Neuronal stem cell (in vitro differentiated cells): ENCODE results near the gene CUBN.

Source experiments
- DNase-seq: peaks from one replicate; pipeline ENCODE4 v3.0.0-alpha.2; 2013; ENCODE audit warnings: low spot score
- H2AFZ ChIP-seq: one replicate; pipeline ENCODE4 v1.6.1; 2013; ENCODE audit warnings: mild to moderate bottlenecking, low read length, inconsistent platforms
- H2AK5ac ChIP-seq: 2 replicates; pipeline ENCODE4 v1.6.1; 2013; ENCODE audit warnings: low read depth, mild to moderate bottlenecking, inconsistent platforms, low read length, moderate library complexity, mixed read lengths
- H2BK120ac ChIP-seq: 2 replicates; pipeline ENCODE4 v1.6.1; 2013; ENCODE audit warnings: low read depth, mild to moderate bottlenecking, inconsistent platforms, low read length, moderate library complexity, mixed read lengths
- H2BK12ac ChIP-seq: one replicate; pipeline ENCODE4 v1.6.1; 2013; ENCODE audit warnings: low read length, inconsistent platforms
- H2BK15ac ChIP-seq: 2 replicates; pipeline ENCODE4 v1.6.1; 2013; ENCODE audit warnings: mild to moderate bottlenecking, low read length, inconsistent platforms, mixed read lengths
- H2BK5ac ChIP-seq: one replicate; pipeline ENCODE4 v1.6.1; 2013; ENCODE audit warnings: inconsistent platforms, mild to moderate bottlenecking, low read length, moderate library complexity
- H3K14ac ChIP-seq: one replicate; pipeline ENCODE4 v1.6.1; 2013; ENCODE audit warnings: low read length, inconsistent platforms
- H3K18ac ChIP-seq: 2 replicates; pipeline ENCODE4 v1.6.1; 2013; ENCODE audit warnings: low read length, inconsistent platforms
- H3K23ac ChIP-seq: 2 replicates; pipeline ENCODE4 v1.6.1; 2013; ENCODE audit warnings: low read depth, mild to moderate bottlenecking, mixed read lengths, low read length, inconsistent platforms; ENCODE audit not compliant: poor library complexity
- H3K27ac ChIP-seq: replicated peaks from 3 replicates; pipeline ENCODE4 v1.5.1; 2013; ENCODE audit warnings: low read length, inconsistent platforms
- H3K27me3 ChIP-seq, 3 experiments: 2 replicates each; pipeline ENCODE4 v1.6.1; 2013; ENCODE audit warnings: low read length in 3 of 3, mild to moderate bottlenecking in 2 of 3, inconsistent platforms in 1 of 3, low read depth in 1 of 3, mixed read lengths in 1 of 3, moderate library complexity in 1 of 3; ENCODE audit not compliant: control insufficient read depth in 3 of 3, insufficient read depth in 3 of 3
- H3K36me3 ChIP-seq, 2 donors: replicated peaks in 1 of 2; 2 replicates each; pipeline ENCODE4 v1.6.1; 2013; ENCODE audit warnings: low read length in 2 of 2; ENCODE audit not compliant: control insufficient read depth in 2 of 2, insufficient read depth in 2 of 2
- H3K4ac ChIP-seq: 2 replicates; pipeline ENCODE4 v1.6.1; 2013; ENCODE audit warnings: inconsistent platforms, mild to moderate bottlenecking, low read length, moderate library complexity
- H3K4me1 ChIP-seq, 2 donors: 1 replicate in 1 of 2; 2 replicates in 1 of 2; pipeline ENCODE4 v1.6.1; 2013; ENCODE audit warnings: low read length in 2 of 2, low read depth in 1 of 2; ENCODE audit not compliant: control insufficient read depth in 2 of 2, insufficient read depth in 1 of 2
- H3K4me2 ChIP-seq: one replicate; pipeline ENCODE4 v1.6.1; 2013; ENCODE audit warnings: mild to moderate bottlenecking, low read length, inconsistent platforms; ENCODE audit not compliant: insufficient read depth, poor library complexity, severe bottlenecking
- H3K4me3 ChIP-seq, 2 donors: 2 replicates each; pipeline ENCODE4 v1.5.1; 2013; ENCODE audit warnings: low read length in 2 of 2, mild to moderate bottlenecking in 2 of 2, inconsistent platforms in 1 of 2, moderate library complexity in 1 of 2
- H3K79me1 ChIP-seq: one replicate; pipeline ENCODE4 v1.6.1; 2013; ENCODE audit warnings: low read depth, mild to moderate bottlenecking, inconsistent platforms, low read length, moderate library complexity
- H3K9ac ChIP-seq: one replicate; pipeline ENCODE4 v1.6.1; 2013; ENCODE audit warnings: mild to moderate bottlenecking, low read depth, low read length, inconsistent platforms; ENCODE audit not compliant: poor library complexity
- H3K9me3 ChIP-seq, 2 donors: replicated peaks in 1 of 2; 2 replicates each; pipeline versions ENCODE3 to v1.6.1; 2013; ENCODE audit warnings: low read length in 2 of 2, mild to moderate bottlenecking in 2 of 2, inconsistent platforms in 1 of 2, low read depth in 1 of 2, mixed read lengths in 1 of 2, moderate library complexity in 1 of 2; ENCODE audit not compliant: control insufficient read depth in 2 of 2, insufficient read depth in 1 of 2
- H4K8ac ChIP-seq: one replicate; pipeline ENCODE4 v1.6.1; 2013; ENCODE audit warnings: low read depth, mild to moderate bottlenecking, inconsistent platforms, low read length, moderate library complexity
- H4K91ac ChIP-seq: one replicate; pipeline ENCODE4 v1.6.1; 2013; ENCODE audit warnings: low read length, low read depth, mild to moderate bottlenecking, inconsistent platforms; ENCODE audit not compliant: poor library complexity
- WGBS, 2 donors: extraction: QIAGEN DNeasy Blood & Tissue Kit; methylation state at CpG; one replicate each; pipeline ENCODE4 v1.1.7; 2013; ENCODE audit warnings: missing lambda C conversion rate in 2 of 2, mixed read lengths in 1 of 2; ENCODE audit not compliant: insufficient read length in 2 of 2, insufficient replicate concordance in 1 of 2; ENCODE audit errors: extremely low coverage in 2 of 2; 5-methylcytosine and 5-hydroxymethylcytosine counted together

CUBN gene

DNA sequence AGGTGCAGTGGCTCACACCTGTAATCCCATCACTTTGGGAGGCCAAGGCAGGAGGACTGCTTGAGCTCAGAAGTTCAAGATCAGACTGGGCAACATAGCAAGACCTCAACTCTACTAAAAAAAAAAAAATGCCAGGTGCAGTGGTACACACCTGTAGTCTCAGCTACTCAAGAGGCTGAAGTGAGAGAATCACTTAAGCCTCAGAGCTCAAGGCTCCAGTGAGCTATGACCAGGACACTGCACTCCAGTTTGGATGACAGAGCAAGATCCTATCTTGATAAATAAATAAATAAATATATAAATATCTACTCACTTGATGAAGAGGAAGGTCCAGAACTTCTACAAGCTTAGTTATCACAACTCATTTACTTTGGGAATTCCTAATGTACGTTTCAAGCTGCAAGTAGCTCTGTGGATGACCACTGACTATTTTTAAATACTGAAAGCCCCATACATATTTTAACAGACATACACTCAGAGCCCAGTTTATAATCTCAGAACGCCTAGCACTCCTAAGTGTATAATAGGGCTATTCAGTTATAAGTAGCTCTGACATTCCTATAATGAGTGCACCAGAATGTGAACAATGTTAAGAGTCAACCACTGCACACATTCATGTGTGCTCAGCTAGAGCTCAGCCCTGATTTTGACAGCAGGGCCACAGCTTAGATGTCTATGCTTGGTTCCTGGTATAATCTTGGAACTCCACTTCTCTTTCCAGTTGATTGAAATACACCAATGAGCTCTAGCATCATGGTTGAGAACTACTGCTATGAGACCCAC, 119.1 kb downstream of the CUBN start:
- Histone ChIP-seq H2BK12ac (no peak overlapping the region), H3K9me3 (peaks cover 3 to 29% of the 10 kb centered on the region in 2 donors), H3K4me3 (no peak overlapping the region), H3K36me3 (no peaks in the 10 kb centered on the region), H2AK5ac (no peak overlapping the region), H3K14ac (no peak overlapping the region), H3K18ac (no peak overlapping the region), H3K23ac (no peak overlapping the region), H3K4me1 (peaks cover 0 to 22% of the 10 kb centered on the region in 2 donors), H2AFZ (no peak overlapping the region), H3K4ac (no peak overlapping the region), H3K27ac (no peak overlapping the region), H2BK15ac (no peak overlapping the region), H2BK5ac (no peak overlapping the region), H3K27me3 (no peaks in the 10 kb centered on the region), H3K9ac (no peak overlapping the region), H4K91ac (no peak overlapping the region), H3K79me1 (no peaks in the 10 kb centered on the region), H3K4me2 (no peak overlapping the region), H4K8ac (no peak overlapping the region), H2BK120ac (no peak overlapping the region)
- WGBS, 2 donors: no CpG with 5 or more reads among the region's 2 CpGs
- no peak for DNase-seq

DNA sequence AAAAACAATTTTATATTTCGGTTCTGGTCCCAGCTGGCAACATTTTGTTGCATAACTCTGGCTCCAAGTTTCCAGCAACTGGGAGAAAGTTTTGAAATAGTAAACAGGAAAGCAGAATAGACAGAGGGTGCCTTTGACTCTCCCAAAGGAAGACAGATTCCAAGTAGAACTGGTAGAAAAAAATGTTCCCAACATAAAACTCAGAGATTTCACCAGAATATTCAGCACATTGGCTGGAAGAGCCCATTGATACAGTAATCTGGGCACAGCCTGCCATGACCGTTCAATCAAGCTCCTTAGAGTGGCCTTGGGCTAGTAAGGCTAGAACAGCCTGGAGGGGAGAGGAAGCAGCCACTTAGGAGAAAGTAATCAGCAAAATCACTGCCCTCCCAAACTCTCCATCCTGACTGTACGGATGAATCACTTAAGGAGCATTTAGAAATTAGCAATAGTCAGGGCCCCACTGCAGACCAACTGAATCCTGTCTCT, 120.4 kb downstream of the CUBN start:
- no peak for DNase-seq
- no peak overlapping the region for H3K27ac ChIP-seq

DNA sequence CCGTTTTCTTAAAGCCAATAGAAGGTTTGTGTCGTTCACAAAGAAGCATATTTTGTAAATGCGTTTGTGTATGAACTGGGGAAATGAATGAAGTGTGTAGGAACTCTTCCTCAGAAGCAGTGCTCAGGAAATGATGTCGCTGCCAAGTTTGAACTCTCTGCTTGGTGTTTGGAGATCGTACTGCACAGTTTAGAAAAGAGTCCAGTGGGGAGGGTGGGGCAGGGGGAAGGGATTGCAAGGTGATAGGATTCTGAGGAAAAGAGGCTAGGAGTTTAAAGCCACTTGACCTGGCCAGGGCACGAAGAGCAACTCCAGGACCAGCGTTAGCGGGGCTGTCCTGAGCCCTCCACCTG, 122.2 kb downstream of the CUBN start:
- H2BK120ac ChIP-seq: no peak overlapping the region
- H3K79me1 ChIP-seq: no peaks in the 10 kb centered on the region
- no peak overlapping the region for H4K91ac ChIP-seq
- peaks cover 1 to 33% of the 10 kb centered on the region in 2 donors for H3K4me1 ChIP-seq
- H3K4me2 ChIP-seq: no peak overlapping the region
- no peak overlapping the region for H3K9ac ChIP-seq
- H3K27ac ChIP-seq: no peak overlapping the region
- H3K18ac ChIP-seq: no peak overlapping the region
- no peak overlapping the region for H2BK15ac ChIP-seq
- H2AK5ac ChIP-seq: no peak overlapping the region
- H2BK12ac ChIP-seq: no peak overlapping the region
- H4K8ac ChIP-seq: no peak overlapping the region
- no CpG with 5 or more reads among the region's 8 CpGs for WGBS, 2 donors
- H3K4ac ChIP-seq: no peak overlapping the region
- no peaks in the 10 kb centered on the region for H3K27me3 ChIP-seq
- H3K36me3 ChIP-seq: no peaks in the 10 kb centered on the region
- H3K14ac ChIP-seq: no peak overlapping the region
- peaks cover 3 to 31% of the 10 kb centered on the region in 2 donors for H3K9me3 ChIP-seq
- no peak overlapping the region for H3K23ac ChIP-seq
- peak overlapping the region; percentile 58 for H2AFZ ChIP-seq
- no peak for DNase-seq
- peak overlapping the region in 1 of 2 donors; percentile 34 for H3K4me3 ChIP-seq
- no peak overlapping the region for H2BK5ac ChIP-seq

More for the DNA sequence above, 120.4 kb downstream of the CUBN start:
- Histone ChIP-seq H3K23ac (no peak overlapping the region), H3K79me1 (no peaks in the 10 kb centered on the region), H3K9ac (no peak overlapping the region), H2BK15ac (no peak overlapping the region), H3K18ac (no peak overlapping the region), H4K91ac (no peak overlapping the region), H4K8ac (no peak overlapping the region), H2BK5ac (no peak overlapping the region), H3K14ac (no peak overlapping the region), H3K36me3 (no peaks in the 10 kb centered on the region), H3K4me2 (no peak overlapping the region), H2AK5ac (no peak overlapping the region), H3K9me3 (peaks cover 3 to 31% of the 10 kb centered on the region in 2 donors), H2BK12ac (no peak overlapping the region), H3K27me3 (no peaks in the 10 kb centered on the region), H3K4me3 (no peak overlapping the region), H3K4ac (no peak overlapping the region), H2BK120ac (no peak overlapping the region), H3K4me1 (peaks cover 0 to 22% of the 10 kb centered on the region in 2 donors), H2AFZ (no peak overlapping the region)
- WGBS, 2 donors: no CpG with 5 or more reads among the region's 3 CpGs

DNA sequence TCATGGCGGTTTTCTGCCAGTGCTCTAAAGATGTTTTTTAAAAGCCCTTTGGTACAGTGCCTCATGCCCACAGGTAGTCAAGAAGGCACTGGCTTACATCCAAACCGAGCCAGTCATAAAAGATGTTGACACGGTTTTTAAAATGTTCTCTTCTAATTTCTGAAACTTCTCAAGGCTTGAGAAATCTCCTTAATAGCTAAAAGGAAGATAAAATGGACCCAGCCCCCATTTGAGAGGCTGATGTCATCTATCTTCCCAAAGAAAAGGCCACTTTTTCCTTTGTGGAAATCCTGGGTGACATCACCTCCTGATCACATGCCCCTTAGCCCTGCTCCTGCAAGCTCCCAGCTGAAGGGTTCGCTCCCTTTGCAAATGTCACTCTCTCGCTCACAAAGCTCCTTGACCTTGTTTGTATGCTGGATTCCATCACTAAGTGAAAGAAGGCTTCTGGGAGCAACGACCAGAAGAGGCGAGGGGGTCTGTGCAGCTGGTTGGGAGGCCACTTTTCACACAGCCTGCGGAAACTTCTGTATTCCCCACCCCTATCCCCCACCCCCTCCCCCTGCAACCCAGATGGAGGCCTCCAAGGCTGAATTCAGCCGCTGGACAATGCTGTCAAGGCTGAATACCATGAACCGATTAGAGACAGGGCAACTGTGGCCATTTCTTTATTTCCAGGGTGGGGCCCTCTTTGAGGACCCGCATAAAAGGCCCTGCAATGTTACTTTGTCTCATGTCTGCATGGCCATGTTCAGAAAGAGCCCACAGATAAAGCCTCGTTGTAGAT, 122.8 kb downstream of the CUBN start:
- Histone ChIP-seq H3K79me1 (no peaks in the 10 kb centered on the region), H3K4me3 (peak overlapping the region in 1 of 2 donors; percentile 34), H2BK15ac (no peak overlapping the region), H3K14ac (no peak overlapping the region), H3K4me1 (peaks cover 1 to 38% of the 10 kb centered on the region in 2 donors), H3K27ac (no peak overlapping the region), H2BK5ac (no peak overlapping the region), H3K9me3 (peaks cover 3 to 26% of the 10 kb centered on the region in 2 donors), H2BK12ac (no peak overlapping the region), H2AFZ (peak overlapping the region; percentile 70), H3K27me3 (no peaks in the 10 kb centered on the region), H4K8ac (no peak overlapping the region), H4K91ac (no peak overlapping the region), H2AK5ac (no peak overlapping the region), H3K36me3 (no peaks in the 10 kb centered on the region), H3K9ac (no peak overlapping the region), H3K4ac (no peak overlapping the region), H3K18ac (peak overlapping the region; percentile 11), H3K23ac (no peak overlapping the region), H2BK120ac (no peak overlapping the region), H3K4me2 (no peak overlapping the region)
- WGBS, 2 donors: no CpG with 5 or more reads among the region's 12 CpGs
- no peak for DNase-seq
